Liver (tissue), 9 donors: Measurements from ENCODE around the gene FAM199X. TPM values are rescaled to one million over a fixed set of nuclear protein-coding genes. Genes with fewer than 3 reads are reported as not detected.

ENCODE experiments used
- DNase-seq: peaks from one replicate; pipeline ENCODE4 v3.0.0-alpha.2; 2017; ENCODE audit warnings: low spot score
- H3K27ac ChIP-seq, 2 donors: one replicate each; pipeline ENCODE4 v1.7.0; 2013; ENCODE audit warnings: inconsistent platforms in 2 of 2, low read length in 2 of 2, control low read depth in 1 of 2, low read depth in 1 of 2, mild to moderate bottlenecking in 1 of 2
- H3K27me3 ChIP-seq, 4 donors: one replicate each; pipeline versions ENCODE4 v1.6.1 to v1.7.0; 2013; ENCODE audit warnings: low read length in 3 of 4, inconsistent platforms in 1 of 4, mild to moderate bottlenecking in 1 of 4, moderate library complexity in 1 of 4; ENCODE audit not compliant: control insufficient read depth in 4 of 4, insufficient read depth in 4 of 4
- H3K36me3 ChIP-seq, 4 donors: one replicate each; pipeline versions ENCODE4 v1.6.1 to v1.7.0; 2013; ENCODE audit warnings: low read length in 3 of 4, mild to moderate bottlenecking in 3 of 4, low read depth in 1 of 4, moderate library complexity in 1 of 4; ENCODE audit not compliant: control insufficient read depth in 4 of 4, insufficient read depth in 3 of 4
- H3K4me1 ChIP-seq, 4 donors: one replicate each; pipeline versions ENCODE4 v1.6.1 to v1.7.0; 2013; ENCODE audit warnings: low read length in 3 of 4, mild to moderate bottlenecking in 3 of 4, moderate library complexity in 1 of 4; ENCODE audit not compliant: control insufficient read depth in 4 of 4, insufficient read depth in 4 of 4
- H3K4me3 ChIP-seq, 3 donors: one replicate each; pipeline versions ENCODE4 v1.6.1 to v1.7.0; 2013; ENCODE audit warnings: low read length in 3 of 3, control low read depth in 1 of 3, low read depth in 1 of 3, mild to moderate bottlenecking in 1 of 3
- H3K9ac ChIP-seq, 2 donors: one replicate each; pipeline ENCODE4 v1.7.0; 2013; ENCODE audit warnings: low read length in 2 of 2, mild to moderate bottlenecking in 2 of 2, moderate library complexity in 2 of 2, control low read depth in 1 of 2, low read depth in 1 of 2
- H3K9me3 ChIP-seq, 4 donors: one replicate each; pipeline versions ENCODE4 v1.6.1 to v1.7.0; 2013; ENCODE audit warnings: low read length in 3 of 4; ENCODE audit not compliant: control insufficient read depth in 4 of 4
- EGR1 ChIP-seq, 2 donors: IDR thresholded peaks; 2 replicates each; pipeline ENCODE4 v1.6.1; 2016 to 2018; ENCODE audit warnings: antibody characterized with exemption in 2 of 2, low read depth in 2 of 2
- FOXA1 ChIP-seq: IDR thresholded peaks from 2 replicates; pipeline ENCODE4 v1.6.1; 2016; ENCODE audit warnings: antibody characterized with exemption
- FOXA2 ChIP-seq: IDR thresholded peaks from 2 replicates; pipeline ENCODE4 v1.6.1; 2016; ENCODE audit warnings: antibody characterized with exemption
- GABPA ChIP-seq, 2 donors: IDR thresholded peaks in 1 of 2; conservative IDR thresholded peaks in 1 of 2; 2 replicates each; pipeline ENCODE4 v1.6.1; 2016; ENCODE audit warnings: antibody characterized with exemption in 2 of 2, mild to moderate bottlenecking in 1 of 2, moderate library complexity in 1 of 2
- HNF4A ChIP-seq, 2 donors: conservative IDR thresholded peaks; 2 replicates each; pipeline ENCODE4 v1.6.1; 2016; ENCODE audit warnings: antibody characterized with exemption in 2 of 2, mild to moderate bottlenecking in 2 of 2
- HNF4G ChIP-seq: IDR thresholded peaks from 2 replicates; pipeline ENCODE4 v1.6.1; 2016; ENCODE audit warnings: antibody characterized with exemption
- JUND ChIP-seq, 2 donors: IDR thresholded peaks; 2 replicates each; pipeline ENCODE4 v1.6.1; 2016; ENCODE audit warnings: antibody characterized with exemption in 2 of 2
- NR2F2 ChIP-seq: IDR thresholded peaks from 2 replicates; pipeline ENCODE4 v1.6.1; 2016; ENCODE audit warnings: antibody characterized with exemption
- RAD21 ChIP-seq, 2 donors: IDR thresholded peaks; 2 replicates each; pipeline ENCODE4 v1.6.1; 2016; ENCODE audit warnings: antibody characterized with exemption in 2 of 2, mild to moderate bottlenecking in 2 of 2
- RXRA ChIP-seq, 2 donors: IDR thresholded peaks; 2 replicates each; pipeline ENCODE4 v1.6.1; 2017 to 2018; ENCODE audit warnings: antibody characterized with exemption in 2 of 2, mild to moderate bottlenecking in 1 of 2
- SP1 ChIP-seq: IDR thresholded peaks from 2 replicates; pipeline ENCODE4 v1.6.1; 2018; ENCODE audit warnings: antibody characterized with exemption, mild to moderate bottlenecking
- TAF1 ChIP-seq: conservative IDR thresholded peaks from 2 replicates; pipeline ENCODE4 v1.6.1; 2016; ENCODE audit warnings: antibody characterized with exemption, mild to moderate bottlenecking
- YY1 ChIP-seq: IDR thresholded peaks from 2 replicates; pipeline ENCODE4 v1.6.1; 2016; ENCODE audit warnings: antibody characterized with exemption, mild to moderate bottlenecking
- WGBS: extraction: QIAGEN DNeasy Blood & Tissue Kit; methylation state at CpG from one replicate; pipeline ENCODE4 v1.1.7; 2013; 5-methylcytosine and 5-hydroxymethylcytosine counted together
- polyA plus RNA-seq, 2 donors: library from polyadenylated mRNA; stranded (reverse) in 1 of 2; unstranded in 1 of 2; fragments of 200-250 nt in 1 of 2; fragments of >200 nt in 1 of 2; fragmentation: Nextera tagmentation in 1 of 2; extraction: Ambion mirVana in 1 of 2; gene quantifications; one replicate each; pipeline versions ENCODE4 v1.2.1 to v1.2.3, GENCODE V29; 2013 to 2015
- total RNA-seq, 2 donors: library from RNA; depleted of rRNA; stranded (reverse); fragments of >200 nt; gene quantifications; one replicate each; pipeline ENCODE4 v1.2.3, GENCODE V29; 2014
- TF ChIP-seq, protein P1 (sequence below): fragments of 150-350 bp; IDR thresholded peaks from 2 replicates; pipeline ENCODE4 v1.5.1; 2017; ENCODE audit warnings: improper control_type of control experiment, low read depth, low read length; ENCODE audit not compliant: missing input control
- TF ChIP-seq, protein P2 (sequence below): IDR thresholded peaks from 2 replicates; pipeline ENCODE4 v1.6.1; 2016; ENCODE audit warnings: antibody characterized with exemption
- TF ChIP-seq, protein P3 (sequence below): IDR thresholded peaks from 2 replicates; pipeline ENCODE4 v1.6.1; 2016; ENCODE audit warnings: antibody characterized with exemption
- TF ChIP-seq, protein P4 (sequence below): IDR thresholded peaks from 2 replicates; pipeline ENCODE4 v1.6.1; 2016; ENCODE audit warnings: antibody characterized with exemption
- TF ChIP-seq, protein P5 (sequence below): IDR thresholded peaks from 2 replicates; pipeline ENCODE4 v1.6.1; 2016; ENCODE audit warnings: antibody characterized with exemption, mild to moderate bottlenecking
- donor health status: healthy.
- donor health status: healthy.
- donor health status: healthy.
- donor health status: healthy.
- donor health status: healthy.

The FAM199X gene
- total and polyA plus RNA-seq, 4 donors, result 3.9 to 13.6 (median 7.9) TPM

DNA sequence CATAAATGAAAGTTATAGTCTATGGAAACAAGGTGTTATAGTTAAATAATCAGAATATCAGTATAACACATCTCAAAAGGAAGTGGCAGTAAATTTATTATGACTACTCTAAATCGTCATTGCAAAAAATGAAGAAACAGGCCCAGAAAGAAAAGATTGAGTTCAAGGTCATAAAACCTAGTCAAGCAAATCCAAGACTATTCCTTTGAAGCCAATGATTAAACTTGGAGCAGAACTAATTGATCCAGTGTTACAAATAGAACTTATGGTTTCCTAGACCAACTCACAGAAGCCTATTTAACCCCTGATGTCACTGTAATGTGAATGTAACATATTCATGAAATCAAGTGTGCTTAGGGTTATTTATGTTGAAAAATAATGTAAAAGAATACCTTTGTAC is 1.9 kb downstream of the FAM199X start (continued):
- TF ChIP-seq, protein P1, sequence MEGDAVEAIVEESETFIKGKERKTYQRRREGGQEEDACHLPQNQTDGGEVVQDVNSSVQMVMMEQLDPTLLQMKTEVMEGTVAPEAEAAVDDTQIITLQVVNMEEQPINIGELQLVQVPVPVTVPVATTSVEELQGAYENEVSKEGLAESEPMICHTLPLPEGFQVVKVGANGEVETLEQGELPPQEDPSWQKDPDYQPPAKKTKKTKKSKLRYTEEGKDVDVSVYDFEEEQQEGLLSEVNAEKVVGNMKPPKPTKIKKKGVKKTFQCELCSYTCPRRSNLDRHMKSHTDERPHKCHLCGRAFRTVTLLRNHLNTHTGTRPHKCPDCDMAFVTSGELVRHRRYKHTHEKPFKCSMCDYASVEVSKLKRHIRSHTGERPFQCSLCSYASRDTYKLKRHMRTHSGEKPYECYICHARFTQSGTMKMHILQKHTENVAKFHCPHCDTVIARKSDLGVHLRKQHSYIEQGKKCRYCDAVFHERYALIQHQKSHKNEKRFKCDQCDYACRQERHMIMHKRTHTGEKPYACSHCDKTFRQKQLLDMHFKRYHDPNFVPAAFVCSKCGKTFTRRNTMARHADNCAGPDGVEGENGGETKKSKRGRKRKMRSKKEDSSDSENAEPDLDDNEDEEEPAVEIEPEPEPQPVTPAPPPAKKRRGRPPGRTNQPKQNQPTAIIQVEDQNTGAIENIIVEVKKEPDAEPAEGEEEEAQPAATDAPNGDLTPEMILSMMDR, result no peak
- TF ChIP-seq, protein P2, sequence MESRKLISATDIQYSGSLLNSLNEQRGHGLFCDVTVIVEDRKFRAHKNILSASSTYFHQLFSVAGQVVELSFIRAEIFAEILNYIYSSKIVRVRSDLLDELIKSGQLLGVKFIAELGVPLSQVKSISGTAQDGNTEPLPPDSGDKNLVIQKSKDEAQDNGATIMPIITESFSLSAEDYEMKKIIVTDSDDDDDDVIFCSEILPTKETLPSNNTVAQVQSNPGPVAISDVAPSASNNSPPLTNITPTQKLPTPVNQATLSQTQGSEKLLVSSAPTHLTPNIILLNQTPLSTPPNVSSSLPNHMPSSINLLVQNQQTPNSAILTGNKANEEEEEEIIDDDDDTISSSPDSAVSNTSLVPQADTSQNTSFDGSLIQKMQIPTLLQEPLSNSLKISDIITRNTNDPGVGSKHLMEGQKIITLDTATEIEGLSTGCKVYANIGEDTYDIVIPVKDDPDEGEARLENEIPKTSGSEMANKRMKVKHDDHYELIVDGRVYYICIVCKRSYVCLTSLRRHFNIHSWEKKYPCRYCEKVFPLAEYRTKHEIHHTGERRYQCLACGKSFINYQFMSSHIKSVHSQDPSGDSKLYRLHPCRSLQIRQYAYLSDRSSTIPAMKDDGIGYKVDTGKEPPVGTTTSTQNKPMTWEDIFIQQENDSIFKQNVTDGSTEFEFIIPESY, result no peak

DNA sequence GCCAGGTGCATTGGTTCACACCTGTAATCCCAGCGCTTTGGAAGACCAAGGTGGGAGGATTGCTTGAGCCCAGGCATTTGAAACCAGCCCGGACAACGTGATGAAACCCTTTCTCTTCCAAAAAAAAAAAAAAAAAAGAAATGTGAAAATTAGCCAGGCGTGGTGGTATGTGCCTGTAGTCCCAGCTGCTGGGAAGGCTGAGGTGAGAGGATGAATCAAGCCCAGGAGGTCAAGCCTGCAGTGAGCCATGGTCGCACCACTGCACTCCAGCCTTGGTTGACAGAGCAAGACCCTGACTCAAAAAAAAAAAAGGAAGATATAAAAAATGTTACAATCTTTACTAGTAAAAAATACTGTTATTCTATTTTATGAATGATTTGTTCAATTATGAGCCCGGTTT is 5.9 kb downstream of the FAM199X start:
- H3K27ac ChIP-seq, result no peak overlapping the region
- no peaks in the 10 kb centered on the region for H3K9me3 ChIP-seq
- peaks cover 0 to 4% (median 0%) of the 10 kb centered on the region in 4 donors for H3K36me3 ChIP-seq
- peaks cover 4 to 16% (median 14%) of the 10 kb centered on the region in 4 donors for H3K4me1 ChIP-seq
- WGBS, result 94% methylated on average over 6 of the region's 6 CpGs
- no peak for TF ChIP-seq HNF4A (conservative IDR thresholded peaks at IDR 0.05)
- TF ChIP-seq SP1, result no peak
- no peak for TF ChIP-seq HNF4G
- TF ChIP-seq, protein P2, result no peak
- no peak for TF ChIP-seq RAD21 (IDR thresholded peaks at IDR 0.05)
- TF ChIP-seq, protein P3, sequence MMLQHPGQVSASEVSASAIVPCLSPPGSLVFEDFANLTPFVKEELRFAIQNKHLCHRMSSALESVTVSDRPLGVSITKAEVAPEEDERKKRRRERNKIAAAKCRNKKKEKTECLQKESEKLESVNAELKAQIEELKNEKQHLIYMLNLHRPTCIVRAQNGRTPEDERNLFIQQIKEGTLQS, result no peak
- TF ChIP-seq, protein P1, result no peak
- no peak for TF ChIP-seq YY1
- no peak for TF ChIP-seq EGR1 (IDR thresholded peaks at IDR 0.05; ENCODE audit: low read depth in 2 of 2)
- TF ChIP-seq JUND (IDR thresholded peaks at IDR 0.05), result no peak
- no peak for TF ChIP-seq TAF1
- TF ChIP-seq, protein P4, sequence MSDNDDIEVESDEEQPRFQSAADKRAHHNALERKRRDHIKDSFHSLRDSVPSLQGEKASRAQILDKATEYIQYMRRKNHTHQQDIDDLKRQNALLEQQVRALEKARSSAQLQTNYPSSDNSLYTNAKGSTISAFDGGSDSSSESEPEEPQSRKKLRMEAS, result no peak
- TF ChIP-seq FOXA1, result no peak
- no peak for TF ChIP-seq FOXA2
- TF ChIP-seq GABPA (IDR thresholded peaks at IDR 0.05 in 1 of 2, conservative IDR thresholded peaks at IDR 0.05 in 1 of 2), result no peak
- TF ChIP-seq, protein P5, sequence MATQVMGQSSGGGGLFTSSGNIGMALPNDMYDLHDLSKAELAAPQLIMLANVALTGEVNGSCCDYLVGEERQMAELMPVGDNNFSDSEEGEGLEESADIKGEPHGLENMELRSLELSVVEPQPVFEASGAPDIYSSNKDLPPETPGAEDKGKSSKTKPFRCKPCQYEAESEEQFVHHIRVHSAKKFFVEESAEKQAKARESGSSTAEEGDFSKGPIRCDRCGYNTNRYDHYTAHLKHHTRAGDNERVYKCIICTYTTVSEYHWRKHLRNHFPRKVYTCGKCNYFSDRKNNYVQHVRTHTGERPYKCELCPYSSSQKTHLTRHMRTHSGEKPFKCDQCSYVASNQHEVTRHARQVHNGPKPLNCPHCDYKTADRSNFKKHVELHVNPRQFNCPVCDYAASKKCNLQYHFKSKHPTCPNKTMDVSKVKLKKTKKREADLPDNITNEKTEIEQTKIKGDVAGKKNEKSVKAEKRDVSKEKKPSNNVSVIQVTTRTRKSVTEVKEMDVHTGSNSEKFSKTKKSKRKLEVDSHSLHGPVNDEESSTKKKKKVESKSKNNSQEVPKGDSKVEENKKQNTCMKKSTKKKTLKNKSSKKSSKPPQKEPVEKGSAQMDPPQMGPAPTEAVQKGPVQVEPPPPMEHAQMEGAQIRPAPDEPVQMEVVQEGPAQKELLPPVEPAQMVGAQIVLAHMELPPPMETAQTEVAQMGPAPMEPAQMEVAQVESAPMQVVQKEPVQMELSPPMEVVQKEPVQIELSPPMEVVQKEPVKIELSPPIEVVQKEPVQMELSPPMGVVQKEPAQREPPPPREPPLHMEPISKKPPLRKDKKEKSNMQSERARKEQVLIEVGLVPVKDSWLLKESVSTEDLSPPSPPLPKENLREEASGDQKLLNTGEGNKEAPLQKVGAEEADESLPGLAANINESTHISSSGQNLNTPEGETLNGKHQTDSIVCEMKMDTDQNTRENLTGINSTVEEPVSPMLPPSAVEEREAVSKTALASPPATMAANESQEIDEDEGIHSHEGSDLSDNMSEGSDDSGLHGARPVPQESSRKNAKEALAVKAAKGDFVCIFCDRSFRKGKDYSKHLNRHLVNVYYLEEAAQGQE, result no peak
- TF ChIP-seq RXRA (IDR thresholded peaks at IDR 0.05), result no peak
- no peak for TF ChIP-seq NR2F2
- no peak overlapping the region for H3K9ac ChIP-seq
- DNase-seq, result no peak
- no peaks in the 10 kb centered on the region for H3K27me3 ChIP-seq
- H3K4me3 ChIP-seq, result no peak overlapping the region
